Gastrocnemius medialis (tissue), 4 donors: ENCODE measurements around the gene CAPNS2. TPM values are rescaled to one million over a fixed set of nuclear protein-coding genes. Genes with fewer than 3 reads are reported as not detected.

Experiments
- ATAC-seq, 2 donors: fragments of 150-250 bp; one replicate each; pipeline ENCODE4 v1.9.1; 2016
- DNase-seq, 2 donors: peaks; one replicate each; pipeline ENCODE4 v3.0.0-alpha.2; 2019
- H3K27ac ChIP-seq, 4 donors: fragments of 200-600 bp; sonication (generic); 1 replicate in 1 of 4; 2 replicates in 3 of 4; pipeline ENCODE4 v1.5.1; 2016 to 2018; ENCODE audit warnings: mild to moderate bottlenecking in 2 of 4, moderate library complexity in 1 of 4
- H3K27me3 ChIP-seq, 3 donors: fragments of 200-600 bp; sonication (generic) in 2 of 3; 1 replicate in 1 of 3; 2 replicates in 2 of 3; pipeline versions ENCODE4 v1.5.1 to v1.6.0; 2016 to 2019; ENCODE audit warnings: mild to moderate bottlenecking in 1 of 3, moderate library complexity in 1 of 3
- H3K36me3 ChIP-seq, 2 donors: fragments of 200-600 bp; sonication (generic) in 1 of 2; one replicate each; pipeline ENCODE4 v1.5.1; 2017 to 2018
- H3K4me1 ChIP-seq, 2 donors: fragments of 200-600 bp; sonication (generic) in 1 of 2; one replicate each; pipeline ENCODE4 v1.5.1; 2016 to 2017; ENCODE audit warnings: mild to moderate bottlenecking in 2 of 2
- H3K4me3 ChIP-seq, 4 donors: fragments of 200-600 bp; sonication (generic) in 3 of 4; 1 replicate in 1 of 4; 2 replicates in 3 of 4; pipeline ENCODE4 v1.5.1; 2016 to 2019; ENCODE audit warnings: mild to moderate bottlenecking in 2 of 4
- H3K9me3 ChIP-seq, 3 donors: fragments of 200-600 bp; sonication (generic) in 2 of 3; 1 replicate in 1 of 3; 2 replicates in 2 of 3; pipeline ENCODE4 v1.5.1; 2016 to 2019
- CTCF ChIP-seq, 5 experiments: fragments of 450-650 bp in 3 of 5; fragments of 200-600 bp in 2 of 5; sonication (generic) in 2 of 5; IDR thresholded peaks in 4 of 5; conservative IDR thresholded peaks in 1 of 5; 1 replicate in 4 of 5; 2 replicates in 1 of 5; pipeline ENCODE4 v1.5.1; 2016 to 2019; ENCODE audit warnings: antibody characterized with exemption in 5 of 5, mild to moderate bottlenecking in 3 of 5, moderate library complexity in 3 of 5
- POLR2A ChIP-seq, 2 donors: fragments of 450-650 bp; IDR thresholded peaks; one replicate each; pipeline ENCODE4 v1.6.1; 2017; ENCODE audit warnings: antibody characterized with exemption in 2 of 2, mild to moderate bottlenecking in 2 of 2, moderate library complexity in 2 of 2
- in situ Hi-C, 4 donors: fragments of 200-750 bp; cut with MboI; loops; one replicate each; pipeline versions ENCODE4 v1.15.0 to v1.8.0; 2017; ENCODE audit warnings: low sequenced_read_pairs in 4 of 4
- intact Hi-C: fragments of 100-400 bp; cut with DNase I; formaldehyde crosslinking; loops from one replicate; pipeline ENCODE4 v1.15.1; 2023; ENCODE audit warnings: low total_unique reads
- total RNA-seq, 4 donors: library from RNA; depleted of rRNA; stranded (reverse); fragments of >200 nt; gene quantifications; one replicate each; pipeline versions ENCODE4 v1.1.0 to v1.2.3, GENCODE V29; 2016

The CAPNS2 gene
- total RNA-seq, 4 donors from 2014 or later: not detected

GRCh38 chr16:55588799-55589198 is 22.3 kb downstream of the CAPNS2 start:
- no peak for TF ChIP-seq CTCF (IDR thresholded peaks at IDR 0.05 in 4 of 5, conservative IDR thresholded peaks at IDR 0.05 in 1 of 5)
- TF ChIP-seq POLR2A (IDR thresholded peaks at IDR 0.05): no peak
- ATAC-seq: no peak
- in situ Hi-C loops (no loop called here), intact Hi-C loops (no loop called here)
- DNase-seq: no peak
- Histone ChIP-seq H3K4me3 (no peak overlapping the region), H3K27ac (no peak overlapping the region), H3K36me3 (no peaks in the 10 kb centered on the region), H3K4me1 (no peaks in the 10 kb centered on the region), H3K9me3 (no peaks in the 10 kb centered on the region), H3K27me3 (no peaks in the 10 kb centered on the region)

GRCh38 chr16:55592306-55592705 is 25.8 kb downstream of the CAPNS2 start:
- in situ Hi-C loops: no loop called here
- DNase-seq (no peak), ATAC-seq (no peak)
- intact Hi-C loops: no loop called here
- H3K36me3 ChIP-seq: no peaks in the 10 kb centered on the region
- TF ChIP-seq POLR2A (IDR thresholded peaks at IDR 0.05) (no peak), CTCF (IDR thresholded peaks at IDR 0.05 in 4 of 5, conservative IDR thresholded peaks at IDR 0.05 in 1 of 5) (no peak)
- no peak overlapping the region for H3K4me3 ChIP-seq
- no peak overlapping the region for H3K27ac ChIP-seq
- no peaks in the 10 kb centered on the region for H3K9me3 ChIP-seq
- H3K27me3 ChIP-seq: peaks cover 0 to 3% (median 0%) of the 10 kb centered on the region in 3 donors
- H3K4me1 ChIP-seq: no peaks in the 10 kb centered on the region

GRCh38 chr16:55597928-55598327 is 31.4 kb downstream of the CAPNS2 start:
- intact Hi-C loops: no loop called here
- TF ChIP-seq CTCF (IDR thresholded peaks at IDR 0.05 in 4 of 5, conservative IDR thresholded peaks at IDR 0.05 in 1 of 5): no peak
- TF ChIP-seq POLR2A (IDR thresholded peaks at IDR 0.05): no peak
- H3K4me3 ChIP-seq: no peak overlapping the region
- no peaks in the 10 kb centered on the region for H3K36me3 ChIP-seq
- H3K4me1 ChIP-seq: no peaks in the 10 kb centered on the region
- H3K27me3 ChIP-seq: peaks cover 0 to 3% (median 0%) of the 10 kb centered on the region in 3 donors
- no peak overlapping the region for H3K27ac ChIP-seq
- DNase-seq: no peak
- H3K9me3 ChIP-seq: no peaks in the 10 kb centered on the region
- in situ Hi-C loops: no loop called here
- no peak for ATAC-seq

- Histone ChIP-seq H3K4me1 (no peaks in the 10 kb centered on the region), H3K27me3 (no peaks in the 10 kb centered on the region), H3K36me3 (no peaks in the 10 kb centered on the region), H3K27ac (no peak overlapping the region), H3K9me3 (no peaks in the 10 kb centered on the region), H3K4me3 (no peak overlapping the region)
- TF ChIP-seq POLR2A (IDR thresholded peaks at IDR 0.05) (no peak), CTCF (IDR thresholded peaks at IDR 0.05 in 4 of 5, conservative IDR thresholded peaks at IDR 0.05 in 1 of 5) (no peak)
- ATAC-seq: no peak
- in situ Hi-C loops (no loop called here), intact Hi-C loops (no loop called here)
- no peak for DNase-seq
Observed at GRCh38 chr16:55605754-55606336, 39.4 kb downstream of the CAPNS2 start.
